WTC11 (cell line): ENCODE results near the gene DTD1.

Source experiments
- ATF2 ChIP-seq: sonication (generic); formaldehyde crosslinking; IDR thresholded peaks from 2 replicates; pipeline ENCODE4 v1.8.1; 2022; ENCODE audit warnings: low read depth, missing genetic modification reagents, borderline replicate concordance
- CREB1 ChIP-seq: sonication (generic); formaldehyde crosslinking; IDR thresholded peaks from 2 replicates; pipeline ENCODE4 v1.8.0; 2023; ENCODE audit warnings: mild to moderate bottlenecking, missing genetic modification reagents
- CTCF ChIP-seq: fragments of 200-600 bp; IDR thresholded peaks from 2 replicates; pipeline ENCODE4 v1.8.0; 2022; ENCODE audit warnings: antibody characterized with exemption
- ESRRA ChIP-seq: sonication (generic); formaldehyde crosslinking; IDR thresholded peaks from 2 replicates; pipeline ENCODE4 v1.8.1; 2022; ENCODE audit warnings: mild to moderate bottlenecking, missing genetic modification reagents, borderline replicate concordance
- ETV6 ChIP-seq: sonication (generic); formaldehyde crosslinking; IDR thresholded peaks from 2 replicates; pipeline ENCODE4 v1.8.1; 2022; ENCODE audit warnings: mild to moderate bottlenecking, missing genetic modification reagents
- PREB ChIP-seq: sonication (generic); formaldehyde crosslinking; IDR thresholded peaks from 2 replicates; pipeline ENCODE4 v1.8.1; 2022; ENCODE audit warnings: mild to moderate bottlenecking, missing genetic modification reagents, moderate library complexity, borderline replicate concordance
- SMAD3 ChIP-seq: sonication (generic); formaldehyde crosslinking; IDR thresholded peaks from 2 replicates; pipeline ENCODE4 v1.8.0; 2022; ENCODE audit warnings: missing genetic modification reagents, mild to moderate bottlenecking, borderline replicate concordance
- TEAD4 ChIP-seq: sonication (generic); formaldehyde crosslinking; IDR thresholded peaks from 2 replicates; pipeline ENCODE4 v1.8.0; 2022; ENCODE audit warnings: mild to moderate bottlenecking, missing genetic modification reagents
- ZNF121 ChIP-seq: sonication (generic); formaldehyde crosslinking; IDR thresholded peaks from 2 replicates; pipeline ENCODE4 v1.8.0; 2023; ENCODE audit warnings: missing genetic modification reagents
- ZNF423 ChIP-seq: fragments of 250-450 bp; sonication (Bioruptor Pico); IDR thresholded peaks from 2 replicates; pipeline ENCODE4 v2.1.2; 2022; ENCODE audit warnings: mild to moderate bottlenecking, moderate library complexity

- no peak for TF ChIP-seq ATF2 (CRISPR knock-in tag)
- TF ChIP-seq ETV6 (CRISPR knock-in tag) = no peak
- no peak for TF ChIP-seq CTCF
- no peak for TF ChIP-seq CREB1 (CRISPR knock-in tag)
- TF ChIP-seq ESRRA (CRISPR knock-in tag) = no peak
- no peak for TF ChIP-seq ZNF121 (CRISPR knock-in tag)
- no peak for TF ChIP-seq ZNF423 (CRISPR knock-in tag)
- no peak for TF ChIP-seq TEAD4 (CRISPR knock-in tag)
- no peak for TF ChIP-seq PREB (CRISPR knock-in tag)
- TF ChIP-seq SMAD3 = no peak
These were observed 45.6 kb downstream of the DTD1 start for GRCh38 chr20:18633411-18633810.
